ENCODE results near the gene BICD2.

- no peak for TF ChIP-seq ZNF124 (CRISPR knock-in tag; IDR thresholded peaks at IDR 0.05)
- TF ChIP-seq POLR2AphosphoS5 (IDR thresholded peaks at IDR 0.05; ENCODE audit: low read depth, low read length), result no peak
- TF ChIP-seq CTCF (CRISPR knock-in tag; IDR thresholded peaks at IDR 0.05), result no peak
- TF ChIP-seq TCF7L2 (IDR thresholded peaks at IDR 0.05; ENCODE audit: low read depth, low read length), result no peak
- TF ChIP-seq GLI4 (CRISPR knock-in tag; IDR thresholded peaks at IDR 0.05; ENCODE audit: borderline replicate concordance), result no peak
- TF ChIP-seq CBFB (CRISPR knock-in tag; IDR thresholded peaks at IDR 0.05), result no peak
- TF ChIP-seq SIN3A (IDR thresholded peaks at IDR 0.05; ENCODE audit: borderline replicate concordance, low read depth, low read length), result no peak
- no peak for TF ChIP-seq RXRA (CRISPR knock-in tag; IDR thresholded peaks at IDR 0.05)
- no peak for TF ChIP-seq ZNF672 (CRISPR knock-in tag; IDR thresholded peaks at IDR 0.05)
- TF ChIP-seq NR3C1 (CRISPR knock-in tag; IDR thresholded peaks at IDR 0.05), result no peak
- no peak for TF ChIP-seq POLR2AphosphoS2 (IDR thresholded peaks at IDR 0.05; ENCODE audit: low read depth, low read length)
- no peak for TF ChIP-seq RAD21 (CRISPR knock-in tag; IDR thresholded peaks at IDR 0.05)
- no peak for TF ChIP-seq HIC2 (CRISPR knock-in tag; IDR thresholded peaks at IDR 0.05; ENCODE audit: low read depth)
Observed at GRCh38 chr9:92663126-92663525, 101.5 kb downstream of the BICD2 start.

All from HepG2 (cell line).